ENCODE data around the gene MLN.

Gene MLN

DNA sequence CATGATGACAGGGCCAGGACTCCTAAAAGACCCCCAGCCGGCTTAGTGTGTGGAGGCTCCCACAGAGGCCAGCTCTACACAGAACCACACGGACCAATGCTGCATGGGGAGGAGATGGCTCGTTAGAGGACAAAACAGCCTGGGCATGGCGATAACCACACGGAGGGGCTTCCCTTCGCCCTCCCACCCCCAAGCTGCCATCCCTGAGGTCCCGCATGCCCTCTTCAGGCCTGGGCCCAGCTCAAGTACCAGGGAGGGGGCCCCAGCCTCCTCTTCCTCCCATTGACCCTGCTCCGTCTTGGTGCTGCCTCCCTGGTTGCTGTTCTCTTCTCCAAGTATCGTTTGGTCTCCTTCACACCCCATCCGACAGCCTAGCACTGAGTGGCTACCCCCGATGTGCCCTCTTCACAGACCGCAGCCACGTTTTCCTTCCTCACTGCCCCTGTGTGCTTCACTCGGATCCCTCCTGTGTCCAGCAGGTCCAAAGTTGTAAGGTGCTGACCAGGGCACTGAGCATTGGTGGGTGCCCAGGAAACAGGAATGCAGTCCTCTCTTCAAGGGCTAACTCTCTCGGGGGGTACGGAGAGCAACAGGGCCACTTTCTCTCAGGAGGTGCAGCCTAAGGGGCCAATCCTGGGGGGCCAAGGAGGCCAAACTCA lies 9.6 kb upstream of the MLN start:
- FAIRE-seq (no peak), DNase-seq (ENCODE audit: insufficient read length, low spot score) (no peak)
- TF ChIP-seq, protein P1, sequence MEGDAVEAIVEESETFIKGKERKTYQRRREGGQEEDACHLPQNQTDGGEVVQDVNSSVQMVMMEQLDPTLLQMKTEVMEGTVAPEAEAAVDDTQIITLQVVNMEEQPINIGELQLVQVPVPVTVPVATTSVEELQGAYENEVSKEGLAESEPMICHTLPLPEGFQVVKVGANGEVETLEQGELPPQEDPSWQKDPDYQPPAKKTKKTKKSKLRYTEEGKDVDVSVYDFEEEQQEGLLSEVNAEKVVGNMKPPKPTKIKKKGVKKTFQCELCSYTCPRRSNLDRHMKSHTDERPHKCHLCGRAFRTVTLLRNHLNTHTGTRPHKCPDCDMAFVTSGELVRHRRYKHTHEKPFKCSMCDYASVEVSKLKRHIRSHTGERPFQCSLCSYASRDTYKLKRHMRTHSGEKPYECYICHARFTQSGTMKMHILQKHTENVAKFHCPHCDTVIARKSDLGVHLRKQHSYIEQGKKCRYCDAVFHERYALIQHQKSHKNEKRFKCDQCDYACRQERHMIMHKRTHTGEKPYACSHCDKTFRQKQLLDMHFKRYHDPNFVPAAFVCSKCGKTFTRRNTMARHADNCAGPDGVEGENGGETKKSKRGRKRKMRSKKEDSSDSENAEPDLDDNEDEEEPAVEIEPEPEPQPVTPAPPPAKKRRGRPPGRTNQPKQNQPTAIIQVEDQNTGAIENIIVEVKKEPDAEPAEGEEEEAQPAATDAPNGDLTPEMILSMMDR (IDR thresholded peaks at IDR 0.05; ENCODE audit: insufficient read depth, missing control alignments), result no peak

GRCh38 chr6:33812669-33813068 lies 8.9 kb upstream of the MLN start:
- DNase-seq (ENCODE audit: insufficient read length, low spot score) (no peak), FAIRE-seq (no peak)
- TF ChIP-seq, protein P1 (IDR thresholded peaks at IDR 0.05; ENCODE audit: insufficient read depth, missing control alignments), result no peak

DNA sequence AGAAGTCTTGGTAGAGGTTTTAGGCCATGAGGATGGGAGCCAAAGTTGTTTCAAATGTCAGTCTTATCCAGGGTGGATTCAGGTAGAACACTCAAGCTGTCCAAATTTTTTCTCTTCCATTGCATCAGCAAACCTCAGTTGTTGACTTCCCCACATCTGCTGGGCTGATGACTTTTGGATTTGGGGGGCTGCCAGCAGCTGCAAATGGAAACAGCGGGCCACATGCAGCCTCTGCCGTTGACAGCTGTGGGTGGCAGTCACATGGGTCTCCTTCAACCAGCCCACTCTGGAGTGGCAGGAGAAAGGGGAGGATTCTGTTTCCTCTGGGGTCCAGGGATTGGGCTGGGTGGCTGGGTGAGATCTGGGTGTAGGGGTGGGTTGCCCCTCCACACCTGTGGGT lies 5.8 kb upstream of the MLN start:
- no peak for DNase-seq (ENCODE audit: insufficient read length, low spot score)
- TF ChIP-seq, protein P1 (IDR thresholded peaks at IDR 0.05; ENCODE audit: insufficient read depth, missing control alignments), result no peak
- FAIRE-seq, result no peak

DNA sequence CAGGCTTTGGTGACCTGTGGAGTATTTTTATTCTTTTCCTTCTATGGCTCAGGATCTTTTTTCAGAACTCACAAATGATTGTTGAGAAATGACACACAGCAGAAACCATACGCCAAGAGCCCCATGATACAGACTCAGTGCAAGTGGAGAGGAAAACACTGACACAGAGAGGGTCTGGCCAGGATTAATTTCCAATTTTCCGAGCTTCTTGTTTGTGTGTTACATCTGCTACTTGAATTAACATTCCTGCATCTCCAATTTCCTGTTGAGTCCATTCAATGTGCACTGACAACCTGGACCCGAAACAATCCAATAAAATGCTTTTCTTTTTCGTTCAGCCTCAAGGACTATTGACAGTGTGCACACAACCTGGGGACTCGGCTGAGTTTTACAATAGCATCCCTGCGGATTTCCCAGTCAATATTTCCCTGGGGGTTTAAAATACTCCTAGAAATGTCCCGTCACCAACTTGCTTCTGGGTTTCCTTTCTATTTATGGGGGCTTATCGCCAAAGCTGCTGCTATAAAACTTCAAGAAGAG lies 4.9 kb upstream of the MLN start:
- DNase-seq (ENCODE audit: insufficient read length, low spot score), result no peak
- TF ChIP-seq, protein P1 (IDR thresholded peaks at IDR 0.05; ENCODE audit: insufficient read depth, missing control alignments), result no peak
- FAIRE-seq, result no peak

DNA sequence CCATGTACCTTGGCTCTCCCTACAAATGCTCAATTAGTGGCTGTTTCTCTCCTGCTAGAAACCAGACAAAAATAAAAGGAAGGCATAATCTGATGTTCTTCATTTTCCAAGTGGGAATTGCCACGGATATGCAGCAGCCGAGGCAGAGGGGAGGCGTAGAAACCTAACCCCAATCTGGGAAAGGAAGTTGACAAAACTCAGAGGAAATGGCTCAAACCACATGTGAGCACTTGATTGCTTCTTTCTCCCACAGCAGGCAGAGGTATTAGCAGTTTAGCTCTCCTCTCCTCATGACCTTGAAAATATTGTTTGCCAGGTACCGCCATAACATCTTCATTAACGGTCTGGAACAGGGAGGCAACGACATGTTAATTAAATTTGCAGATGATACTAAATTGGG lies 3.8 kb upstream of the MLN start:
- TF ChIP-seq, protein P1 (IDR thresholded peaks at IDR 0.05; ENCODE audit: insufficient read depth, missing control alignments), result no peak
- FAIRE-seq (no peak), DNase-seq (ENCODE audit: insufficient read length, low spot score) (no peak)

- no peak for FAIRE-seq
- TF ChIP-seq, protein P1 (IDR thresholded peaks at IDR 0.05; ENCODE audit: insufficient read depth, missing control alignments), result no peak
- DNase-seq (ENCODE audit: insufficient read length, low spot score), result no peak
These were observed 3.0 kb upstream of the MLN start for GRCh38 chr6:33806841-33807240.

- FAIRE-seq (no peak), DNase-seq (ENCODE audit: insufficient read length, low spot score) (no peak)
- TF ChIP-seq, protein P1 (IDR thresholded peaks at IDR 0.05; ENCODE audit: insufficient read depth, missing control alignments), result no peak
These were observed 1.4 kb downstream of the MLN start for GRCh38 chr6:33802186-33802958.
